HG03354 (cell line): ENCODE data around the gene RB1.
A peak's percentile ranks its signal among the peaks of the same experiment; 100 is the strongest.

Experiments used
- ATAC-seq: cut with Tn5 transposase; IDR thresholded peaks from one replicate; pipeline ENCODE4 v1.9.1; 2021; ENCODE audit warnings: mild to moderate bottlenecking; ENCODE audit not compliant: unreplicated experiment, poor library complexity, severe bottlenecking

RB1 gene

GRCh38 chr13:48303359-48304142, at the start of gene RB1:
Gene RB1 (plus strand): TSS chr13:48303751. CDS start chr13:48303913, 162 bp downstream.
- peak; percentile 78 for ATAC-seq

GRCh38 chr13:48253849-48254248, 49.7 kb upstream of the RB1 start:
- ATAC-seq = no peak

- ATAC-seq = no peak
Measured at GRCh38 chr13:48255090-48255489, 48.5 kb upstream of the RB1 start.

GRCh38 chr13:48255954-48256353, 47.6 kb upstream of the RB1 start:
- no peak for ATAC-seq

- ATAC-seq = no peak
Measured at GRCh38 chr13:48258002-48258401, 45.5 kb upstream of the RB1 start.

- no peak for ATAC-seq
Measured at GRCh38 chr13:48258430-48258829, 45.1 kb upstream of the RB1 start.

- no peak for ATAC-seq
Measured at GRCh38 chr13:48260970-48261369, 42.6 kb upstream of the RB1 start.

GRCh38 chr13:48263196-48263595, 40.4 kb upstream of the RB1 start:
- no peak for ATAC-seq

GRCh38 chr13:48264058-48264457, 39.5 kb upstream of the RB1 start:
- no peak for ATAC-seq

- peak; percentile 62 for ATAC-seq
Measured at GRCh38 chr13:48265217-48265815, 38.2 kb upstream of the RB1 start.

GRCh38 chr13:48266150-48266549, 37.4 kb upstream of the RB1 start:
- ATAC-seq = no peak

- no peak for ATAC-seq
Measured at GRCh38 chr13:48266701-48267639, 36.6 kb upstream of the RB1 start.

- no peak for ATAC-seq
Measured at GRCh38 chr13:48268019-48268418, 35.5 kb upstream of the RB1 start.

GRCh38 chr13:48273346-48273745, 30.2 kb upstream of the RB1 start:
- no peak for ATAC-seq

- no peak for ATAC-seq
Measured at GRCh38 chr13:48275507-48275906, 28.0 kb upstream of the RB1 start.

- ATAC-seq = no peak
Measured at GRCh38 chr13:48278806-48279205, 24.7 kb upstream of the RB1 start.

GRCh38 chr13:48281556-48281955, 22.0 kb upstream of the RB1 start:
- ATAC-seq = no peak

- no peak for ATAC-seq
Measured at GRCh38 chr13:48291730-48292129, 11.8 kb upstream of the RB1 start.

GRCh38 chr13:48292650-48293049, 10.9 kb upstream of the RB1 start:
- ATAC-seq = no peak

- no peak for ATAC-seq
Measured at GRCh38 chr13:48294653-48295052, 8.9 kb upstream of the RB1 start.
